Glutamatergic neuron (in vitro differentiated cells): ENCODE results near the gene ACTA2. TPM values are rescaled to one million over a fixed set of nuclear protein-coding genes. Genes with fewer than 3 reads are reported as not detected.

Experiments used
- DNase-seq: peaks from one replicate; pipeline ENCODE4 v3.0.0; 2022
- H3K27ac Mint-ChIP-seq: one replicate; pipeline ENCODE4 v1.8.0; 2020; ENCODE audit warnings: mild to moderate bottlenecking, mixed read lengths, inconsistent platforms; ENCODE audit not compliant: unreplicated experiment
- H3K27me3 Mint-ChIP-seq: one replicate; pipeline ENCODE4 v1.8.0; 2020; ENCODE audit warnings: mild to moderate bottlenecking, moderate library complexity, mixed read lengths, inconsistent platforms; ENCODE audit not compliant: unreplicated experiment
- H3K36me3 Mint-ChIP-seq: one replicate; pipeline ENCODE4 v1.8.0; 2020; ENCODE audit warnings: mild to moderate bottlenecking, mixed read lengths, inconsistent platforms; ENCODE audit not compliant: unreplicated experiment
- H3K4me1 Mint-ChIP-seq: one replicate; pipeline ENCODE4 v1.8.0; 2020; ENCODE audit warnings: mild to moderate bottlenecking, low read depth, mixed read lengths, inconsistent platforms; ENCODE audit not compliant: unreplicated experiment
- H3K4me3 Mint-ChIP-seq: one replicate; pipeline ENCODE4 v1.8.0; 2020; ENCODE audit warnings: mild to moderate bottlenecking, mixed read lengths, inconsistent platforms; ENCODE audit not compliant: unreplicated experiment
- H3K9me3 Mint-ChIP-seq: one replicate; pipeline ENCODE4 v1.8.0; 2020; ENCODE audit warnings: mild to moderate bottlenecking, moderate library complexity, mixed read lengths, inconsistent platforms; ENCODE audit not compliant: unreplicated experiment
- total RNA-seq: library from RNA; stranded (reverse); fragmentation: NEBNext Ultra II Directional; extraction: Animal tissue kit (Norgen Biotek cat#: 25700); gene quantifications from one replicate; pipeline ENCODE4 v1.2.1, GENCODE V29; 2021; ENCODE audit not compliant: unreplicated experiment
- TF ChIP-seq, protein P1 (sequence below): fragments of 200-600 bp; sonication (generic); IDR thresholded peaks from one replicate; pipeline ENCODE4 v1.5.0; 2021; ENCODE audit not compliant: partially characterized antibody, unreplicated experiment

The ACTA2 gene
- total RNA-seq, 1 donor from 2014 or later: 4.3 TPM

DNA sequence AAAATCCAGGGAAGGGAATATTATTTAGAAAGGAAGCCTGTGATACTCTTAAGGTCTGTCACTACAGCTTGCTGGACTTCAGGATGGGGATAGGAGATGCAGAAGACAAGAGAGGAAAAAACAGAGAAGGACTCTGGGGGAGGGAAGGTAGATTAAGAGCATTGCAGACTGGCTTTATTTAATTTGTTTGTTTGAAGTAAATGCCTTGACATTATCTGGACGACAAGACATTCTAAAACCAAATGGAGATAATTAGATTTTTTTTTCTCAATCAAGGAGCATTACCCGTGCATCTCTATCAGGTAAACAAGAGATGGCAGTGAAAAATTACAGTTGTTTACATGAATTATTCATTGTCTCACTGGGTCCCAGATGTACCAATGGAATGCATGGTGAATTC is 24.3 kb downstream of the ACTA2 start:
- Mint-ChIP-seq H3K9me3 (no peaks in the 10 kb centered on the region), H3K27ac (no peak overlapping the region), H3K4me1 (peaks cover 3% of the 10 kb centered on the region), H3K27me3 (no peaks in the 10 kb centered on the region), H3K4me3 (no peak overlapping the region), H3K36me3 (no peaks in the 10 kb centered on the region)
- TF ChIP-seq, protein P1, sequence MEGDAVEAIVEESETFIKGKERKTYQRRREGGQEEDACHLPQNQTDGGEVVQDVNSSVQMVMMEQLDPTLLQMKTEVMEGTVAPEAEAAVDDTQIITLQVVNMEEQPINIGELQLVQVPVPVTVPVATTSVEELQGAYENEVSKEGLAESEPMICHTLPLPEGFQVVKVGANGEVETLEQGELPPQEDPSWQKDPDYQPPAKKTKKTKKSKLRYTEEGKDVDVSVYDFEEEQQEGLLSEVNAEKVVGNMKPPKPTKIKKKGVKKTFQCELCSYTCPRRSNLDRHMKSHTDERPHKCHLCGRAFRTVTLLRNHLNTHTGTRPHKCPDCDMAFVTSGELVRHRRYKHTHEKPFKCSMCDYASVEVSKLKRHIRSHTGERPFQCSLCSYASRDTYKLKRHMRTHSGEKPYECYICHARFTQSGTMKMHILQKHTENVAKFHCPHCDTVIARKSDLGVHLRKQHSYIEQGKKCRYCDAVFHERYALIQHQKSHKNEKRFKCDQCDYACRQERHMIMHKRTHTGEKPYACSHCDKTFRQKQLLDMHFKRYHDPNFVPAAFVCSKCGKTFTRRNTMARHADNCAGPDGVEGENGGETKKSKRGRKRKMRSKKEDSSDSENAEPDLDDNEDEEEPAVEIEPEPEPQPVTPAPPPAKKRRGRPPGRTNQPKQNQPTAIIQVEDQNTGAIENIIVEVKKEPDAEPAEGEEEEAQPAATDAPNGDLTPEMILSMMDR: no peak
- no peak for DNase-seq

DNA sequence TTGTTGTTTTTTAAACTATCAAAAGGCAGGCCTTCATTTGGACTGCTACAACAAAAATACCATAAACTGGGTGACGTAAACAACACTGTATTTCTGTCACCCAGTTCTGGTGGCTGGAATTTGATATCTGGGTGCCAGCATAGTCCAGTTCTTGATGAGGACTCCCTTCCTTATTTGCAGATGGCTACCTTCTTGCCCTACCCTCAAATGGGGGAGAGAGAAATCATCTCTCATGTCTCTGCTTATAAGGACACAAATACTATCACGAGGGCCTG is 25.2 kb downstream of the ACTA2 start:
- Mint-ChIP-seq H3K27ac (no peak overlapping the region), H3K36me3 (no peaks in the 10 kb centered on the region), H3K9me3 (no peaks in the 10 kb centered on the region), H3K4me1 (no peaks in the 10 kb centered on the region), H3K4me3 (no peak overlapping the region), H3K27me3 (no peaks in the 10 kb centered on the region)
- DNase-seq: no peak
- TF ChIP-seq, protein P1: no peak

DNA sequence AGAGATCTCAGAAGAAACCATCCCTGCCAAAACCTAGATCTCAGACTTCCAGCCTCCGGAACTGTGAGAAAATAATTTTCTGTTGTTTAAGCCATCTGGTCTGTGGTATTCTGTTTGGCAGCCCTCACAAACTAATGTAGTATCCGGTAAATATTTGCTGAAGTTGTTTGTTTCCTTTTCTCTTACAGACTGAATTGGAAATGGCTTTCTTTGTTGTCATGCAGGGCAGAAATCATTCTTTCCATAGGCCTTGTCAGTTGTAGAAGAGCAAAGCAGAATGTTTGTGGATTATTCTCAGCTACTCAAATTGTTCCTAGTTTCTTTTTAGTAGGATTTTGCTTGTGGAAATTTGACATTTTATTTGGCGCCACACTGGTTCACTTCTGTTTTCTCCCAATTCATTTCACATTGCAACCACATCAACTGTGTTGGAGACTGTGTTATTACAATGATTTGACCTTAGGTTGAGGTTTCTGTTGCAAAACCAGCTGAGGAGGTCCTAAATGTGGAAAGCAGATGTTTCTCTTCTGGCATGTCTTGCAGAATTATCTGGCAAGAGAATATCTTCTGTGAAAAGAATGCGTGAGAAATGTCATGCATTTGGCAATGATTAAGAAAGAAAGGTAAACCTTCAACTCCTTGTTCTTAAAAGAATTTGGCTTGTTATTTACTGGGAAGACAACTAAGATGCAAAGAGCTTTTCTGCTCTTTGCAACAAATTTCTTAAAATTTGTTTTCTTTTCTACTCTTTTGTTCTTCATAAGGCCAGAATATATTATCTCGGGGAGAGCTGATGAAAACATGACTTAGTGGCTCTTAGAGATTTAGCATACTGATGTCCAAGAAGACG is 25.8 kb downstream of the ACTA2 start:
- TF ChIP-seq, protein P1: no peak
- no peaks in the 10 kb centered on the region for H3K36me3 Mint-ChIP-seq
- H3K27ac Mint-ChIP-seq: no peak overlapping the region

DNA sequence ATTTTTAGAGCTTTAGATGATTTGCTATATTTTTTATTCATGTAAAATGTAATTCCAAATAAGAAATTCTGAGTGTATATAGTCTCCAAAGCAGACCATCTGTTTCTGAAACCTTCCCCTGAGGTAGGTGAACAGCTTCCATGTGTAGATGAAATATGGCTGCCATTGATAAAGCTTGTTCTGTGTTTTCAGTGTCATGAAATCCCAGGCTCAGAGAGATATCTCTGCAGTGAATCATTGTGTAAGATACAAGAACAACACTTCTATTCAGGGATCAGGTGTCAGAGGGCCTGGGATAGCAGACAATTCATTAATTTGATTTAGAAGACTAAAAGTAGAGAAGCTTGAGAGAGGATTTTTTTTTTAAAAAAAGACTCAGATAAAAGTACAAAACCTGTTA is 29.1 kb downstream of the ACTA2 start:
- no peak for DNase-seq
- no peak overlapping the region for H3K27ac Mint-ChIP-seq
- H3K4me1 Mint-ChIP-seq: no peaks in the 10 kb centered on the region
- no peaks in the 10 kb centered on the region for H3K27me3 Mint-ChIP-seq
- TF ChIP-seq, protein P1: no peak
- H3K9me3 Mint-ChIP-seq: no peaks in the 10 kb centered on the region
- H3K4me3 Mint-ChIP-seq: no peak overlapping the region
- no peaks in the 10 kb centered on the region for H3K36me3 Mint-ChIP-seq

More for the DNA sequence above, 25.8 kb downstream of the ACTA2 start:
- Mint-ChIP-seq H3K27me3 (no peaks in the 10 kb centered on the region), H3K4me3 (no peak overlapping the region), H3K9me3 (no peaks in the 10 kb centered on the region), H3K4me1 (no peaks in the 10 kb centered on the region)
- no peak for DNase-seq

DNA sequence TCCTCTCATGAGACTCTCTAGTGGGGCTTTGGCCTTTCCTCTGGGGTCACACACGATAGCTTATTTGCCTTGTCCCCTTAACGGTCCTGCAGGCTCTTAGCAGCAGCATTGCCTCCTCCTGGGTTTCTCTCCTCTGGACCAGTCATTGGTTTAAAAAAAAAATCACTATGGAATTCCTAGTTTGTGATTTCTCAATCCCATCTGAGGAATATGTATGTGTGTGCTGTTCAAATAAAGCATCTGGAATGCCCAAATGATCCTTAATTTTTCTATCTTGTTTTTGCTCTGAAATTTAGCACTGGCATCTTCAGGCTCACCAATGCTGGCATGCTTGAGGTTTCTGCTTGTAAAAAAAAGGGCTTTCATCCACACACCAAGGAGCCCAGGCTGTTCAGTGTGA is 30.5 kb downstream of the ACTA2 start:
- H3K27me3 Mint-ChIP-seq: no peaks in the 10 kb centered on the region
- no peaks in the 10 kb centered on the region for H3K4me1 Mint-ChIP-seq
- no peaks in the 10 kb centered on the region for H3K36me3 Mint-ChIP-seq
- H3K27ac Mint-ChIP-seq: no peak overlapping the region
- H3K9me3 Mint-ChIP-seq: no peaks in the 10 kb centered on the region
- no peak for DNase-seq
- H3K4me3 Mint-ChIP-seq: no peak overlapping the region
- TF ChIP-seq, protein P1: no peak
